Measurements from ENCODE around the gene RPL15. TPM values are rescaled to one million over a fixed set of nuclear protein-coding genes. Genes with fewer than 3 reads are reported as not detected.

RPL15 gene
- total and polyA plus RNA-seq, 2 of the 8 experiments (the other 6 are each of a cell fraction or from before 2014, with no cell fraction given), result 2,819 to 6,473 TPM

GRCh38 chr3:23932571-23932970 lies 15.6 kb downstream of the RPL15 start:
- Histone ChIP-seq H3K14ac (ENCODE audit: insufficient read length) (no peak overlapping the region), H3K4me3 (ENCODE audit: extremely low read depth in 1 of 4, insufficient read depth in 2 of 4, low read depth in 3 of 4, low read length in 4 of 4) (no peak overlapping the region), H3K18ac (ENCODE audit: extremely low read depth, low read length) (no peak overlapping the region), H2AFZ (ENCODE audit: low read length) (no peak overlapping the region), H3K9me3 (ENCODE audit: insufficient read depth in 2 of 2, low read depth in 1 of 2, low read length in 1 of 2) (no peaks in the 10 kb centered on the region), H3K27me3 (replicated peaks in 1 of 4; ENCODE audit: control insufficient read depth in 3 of 4, extremely low read depth in 1 of 4, insufficient read depth in 3 of 4, low read length in 3 of 4) (no peaks in the 10 kb centered on the region), H3K56ac (replicated peaks; ENCODE audit: insufficient read length, low read depth, low read length) (no peak overlapping the region), H3K4ac (replicated peaks; ENCODE audit: insufficient read length, low read depth, low read length) (no peak overlapping the region), H2BK5ac (ENCODE audit: low read depth, low read length) (no peak overlapping the region), H3K27ac (ENCODE audit: low read depth, low read length) (no peak overlapping the region), H4K8ac (ENCODE audit: extremely low read depth, insufficient read depth, low read length) (no peak overlapping the region), H3K9ac (replicated peaks in 1 of 4; ENCODE audit: extremely low read depth in 1 of 4, low read depth in 3 of 4, low read length in 3 of 4) (no peak overlapping the region), H4K91ac (replicated peaks; ENCODE audit: insufficient read length, low read length) (no peak overlapping the region), H2BK20ac (ENCODE audit: low read length) (no peak overlapping the region), H3K79me1 (ENCODE audit: low read depth, low read length) (no peaks in the 10 kb centered on the region), H4K5ac (ENCODE audit: insufficient read length, low read depth, low read length) (no peak overlapping the region), H3K23ac (ENCODE audit: insufficient read length) (no peak overlapping the region), H3K79me2 (ENCODE audit: control insufficient read depth in 1 of 2, insufficient read depth in 2 of 2, low read length in 2 of 2) (no peaks in the 10 kb centered on the region), H2AK5ac (ENCODE audit: low read depth, low read length) (no peak overlapping the region), H2BK12ac (ENCODE audit: low read depth, low read length) (no peak overlapping the region), H3K23me2 (ENCODE audit: low read depth, low read length) (no peaks in the 10 kb centered on the region; the same call in 1 of the 2 replicates), H4K20me1 (replicated peaks in 1 of 2; ENCODE audit: control insufficient read depth in 1 of 2, insufficient read depth in 2 of 2, low read length in 2 of 2) (no peaks in the 10 kb centered on the region), H3K4me1 (replicated peaks in 1 of 4; ENCODE audit: control insufficient read depth in 3 of 4, insufficient read depth in 4 of 4, low read length in 3 of 4) (no peaks in the 10 kb centered on the region), H3K36me3 (ENCODE audit: control insufficient read depth in 2 of 4, insufficient read depth in 4 of 4, low read length in 3 of 4) (no peaks in the 10 kb centered on the region), H2BK15ac (ENCODE audit: low read length) (no peak overlapping the region), H2BK120ac (replicated peaks; ENCODE audit: low read depth, low read length) (no peak overlapping the region), H3K4me2 (ENCODE audit: insufficient read depth in 1 of 2, low read depth in 2 of 2, low read length in 2 of 2) (no peak overlapping the region)
- ChIA-PET POLR2A (ENCODE audit: partially characterized antibody) (interaction anchor here (0.6 to 19.1 kb wide), 4 partner anchors 12 to 51 kb away, joined by 4 to 363 read pairs (median 6); partner anchors contain the start of genes NKIRAS1 and RPL15), CTCF (ENCODE audit: partially characterized antibody) (no interaction called here)
- 84% methylated on average over 4 of the region's 4 CpGs; no CpG with 5 or more reads in 1 of the 2 experiments for WGBS, 2 experiments (ENCODE audit: extremely low coverage in 1 of 2, insufficient coverage in 1 of 2, insufficient read length in 1 of 2, insufficient replicate concordance in 2 of 2, low coverage in 1 of 2, low lambda C conversion rate in 2 of 2, missing lambda C conversion rate in 1 of 2)
- FAIRE-seq (no peak), DNase-seq (ENCODE audit: low read depth in 1 of 2, low spot score in 2 of 2) (no peak)
- TF ChIP-seq SIX5 (IDR thresholded peaks at IDR 0.05; ENCODE audit: low read depth, low read length), result no peak
- TF ChIP-seq CEBPB (IDR thresholded peaks at IDR 0.05; ENCODE audit: low read depth, low read length), result no peak
- TF ChIP-seq EP300 (IDR thresholded peaks at IDR 0.05; ENCODE audit: borderline replicate concordance in 1 of 2, low read depth in 2 of 2, low read length in 2 of 2), result no peak
- TF ChIP-seq SRF (IDR thresholded peaks at IDR 0.05; ENCODE audit: low read depth, low read length), result no peak
- TF ChIP-seq RBBP5 (IDR thresholded peaks at IDR 0.05; ENCODE audit: borderline replicate concordance, low read depth, low read length), result no peak
- no peak for TF ChIP-seq MAFK (IDR thresholded peaks at IDR 0.05; ENCODE audit: low read depth, low read length)
- no peak for TF ChIP-seq ZNF274 (IDR thresholded peaks at IDR 0.05; ENCODE audit: borderline replicate concordance, extremely low read depth, low read length)
- TF ChIP-seq HDAC6 (IDR thresholded peaks at IDR 0.05; ENCODE audit: low read depth, low read length), result no peak
- no peak for TF ChIP-seq SIN3A (conservative IDR thresholded peaks at IDR 0.05 in 1 of 2, IDR thresholded peaks at IDR 0.05 in 1 of 2; ENCODE audit: low read depth in 1 of 2, low read length in 2 of 2)
- TF ChIP-seq RAD21 (IDR thresholded peaks at IDR 0.05 in 1 of 2, conservative IDR thresholded peaks at IDR 0.05 in 1 of 2; ENCODE audit: low read depth in 2 of 2, low read length in 2 of 2), result no peak
- no peak for TF ChIP-seq JUN (IDR thresholded peaks at IDR 0.05; ENCODE audit: low read depth, low read length)
- TF ChIP-seq RFX5 (IDR thresholded peaks at IDR 0.05; ENCODE audit: borderline replicate concordance, low read depth, low read length), result no peak
- no peak for TF ChIP-seq KDM1A (IDR thresholded peaks at IDR 0.05; ENCODE audit: borderline replicate concordance, low read length)
- no peak for TF ChIP-seq TAF7 (optimal IDR thresholded peaks at IDR 0.05; ENCODE audit: borderline replicate concordance, low read depth, low read length)

All from H1 (cell line).